ENCODE results near the gene TCTN1. TPM values are rescaled to one million over a fixed set of nuclear protein-coding genes. Genes with fewer than 3 reads are reported as not detected.

TCTN1 gene
- total RNA-seq, 1 donor from 2014 or later, result 13.0 TPM

DNA sequence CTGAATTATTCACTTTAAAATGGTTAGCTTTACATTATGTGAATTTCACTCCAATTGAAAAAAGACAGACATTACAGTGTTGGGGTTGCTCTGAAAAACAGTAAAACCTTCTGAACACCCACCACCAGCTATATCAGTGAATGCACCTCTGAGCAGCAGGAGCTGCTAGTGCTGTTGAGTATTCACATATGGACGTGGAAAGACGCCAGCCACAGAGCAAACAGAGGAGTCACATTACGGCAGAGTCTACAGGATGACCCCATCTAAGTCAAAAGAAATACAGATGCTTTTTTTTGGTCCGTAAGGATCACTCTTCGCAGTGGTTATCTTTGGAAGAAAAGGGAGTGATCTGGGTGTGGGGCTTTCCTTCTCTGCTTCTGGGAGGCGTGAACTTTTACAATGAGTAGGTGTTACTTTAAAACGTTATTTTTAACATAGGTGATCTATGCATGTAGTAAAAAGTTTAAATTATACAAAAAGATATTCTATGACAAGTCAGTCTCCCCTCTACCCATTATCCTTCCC lies 70.4 kb downstream of the TCTN1 start:
- ATAC-seq, result no peak

DNA sequence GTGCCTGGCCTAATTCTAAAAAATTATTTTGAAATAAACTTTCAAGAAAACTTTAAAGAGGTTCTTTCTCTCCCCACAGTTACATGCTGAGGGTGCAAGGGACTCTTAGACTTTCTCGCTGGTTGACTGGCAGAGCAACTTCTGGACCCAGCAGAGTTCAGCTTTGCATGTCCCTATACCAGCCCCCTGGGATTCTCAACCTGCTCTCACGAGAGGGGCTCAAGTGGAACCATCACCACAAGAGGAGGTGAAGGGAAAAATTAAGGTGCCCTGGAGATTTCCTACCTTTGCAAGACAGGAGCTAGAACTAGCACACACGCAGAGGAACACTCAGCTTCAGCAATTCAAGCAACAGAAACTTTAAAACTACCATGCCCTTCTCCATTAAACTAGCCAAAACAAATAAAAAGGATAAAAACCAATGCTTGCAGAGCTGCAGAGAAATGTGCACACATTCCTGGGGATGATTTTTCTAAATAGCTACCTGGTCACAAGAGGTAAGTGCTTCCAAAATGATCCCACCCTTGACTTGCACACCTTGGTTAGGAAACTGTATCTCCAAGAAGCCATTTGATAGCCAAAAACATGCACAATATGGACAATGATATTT lies 72.5 kb downstream of the TCTN1 start:
- ATAC-seq, result no peak

DNA sequence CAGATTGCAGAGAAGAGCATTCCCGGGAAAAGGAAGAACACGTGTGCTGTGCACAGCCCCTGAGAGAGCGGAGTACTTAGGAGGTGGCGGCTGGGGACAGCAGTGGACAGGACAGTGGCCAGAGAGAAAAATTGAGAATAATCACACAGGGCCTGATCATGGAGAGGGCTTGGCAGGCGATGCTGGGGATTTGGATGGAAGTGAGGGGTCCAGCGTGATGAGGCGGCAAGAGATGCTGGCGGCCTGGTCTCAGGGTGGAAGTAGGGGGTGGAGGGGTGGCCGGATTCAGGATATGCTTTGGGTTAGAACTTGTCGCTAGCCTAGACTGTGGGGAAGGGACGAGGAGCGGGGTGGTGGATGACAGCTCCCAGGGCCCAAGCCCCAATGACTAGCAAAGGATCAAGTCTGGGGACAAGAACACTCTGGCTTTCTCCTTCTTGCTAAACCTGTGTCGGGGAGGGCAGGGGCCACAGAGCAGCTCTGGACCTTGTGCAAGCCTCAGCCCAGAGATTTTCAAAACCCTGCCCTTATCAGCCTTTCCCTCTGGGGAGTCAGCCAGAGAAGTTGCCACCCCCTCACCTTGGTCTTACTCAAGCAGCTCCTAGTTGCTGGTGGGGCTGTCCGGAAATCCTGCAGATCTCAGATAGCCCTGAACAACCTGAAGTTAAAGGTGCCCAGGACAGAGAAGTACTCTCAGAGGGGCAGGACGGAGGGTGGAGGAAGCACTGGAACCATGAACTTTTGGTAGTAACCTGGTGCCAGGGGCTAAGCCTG lies 73.7 kb downstream of the TCTN1 start:
- peak; percentile 20 for ATAC-seq

DNA sequence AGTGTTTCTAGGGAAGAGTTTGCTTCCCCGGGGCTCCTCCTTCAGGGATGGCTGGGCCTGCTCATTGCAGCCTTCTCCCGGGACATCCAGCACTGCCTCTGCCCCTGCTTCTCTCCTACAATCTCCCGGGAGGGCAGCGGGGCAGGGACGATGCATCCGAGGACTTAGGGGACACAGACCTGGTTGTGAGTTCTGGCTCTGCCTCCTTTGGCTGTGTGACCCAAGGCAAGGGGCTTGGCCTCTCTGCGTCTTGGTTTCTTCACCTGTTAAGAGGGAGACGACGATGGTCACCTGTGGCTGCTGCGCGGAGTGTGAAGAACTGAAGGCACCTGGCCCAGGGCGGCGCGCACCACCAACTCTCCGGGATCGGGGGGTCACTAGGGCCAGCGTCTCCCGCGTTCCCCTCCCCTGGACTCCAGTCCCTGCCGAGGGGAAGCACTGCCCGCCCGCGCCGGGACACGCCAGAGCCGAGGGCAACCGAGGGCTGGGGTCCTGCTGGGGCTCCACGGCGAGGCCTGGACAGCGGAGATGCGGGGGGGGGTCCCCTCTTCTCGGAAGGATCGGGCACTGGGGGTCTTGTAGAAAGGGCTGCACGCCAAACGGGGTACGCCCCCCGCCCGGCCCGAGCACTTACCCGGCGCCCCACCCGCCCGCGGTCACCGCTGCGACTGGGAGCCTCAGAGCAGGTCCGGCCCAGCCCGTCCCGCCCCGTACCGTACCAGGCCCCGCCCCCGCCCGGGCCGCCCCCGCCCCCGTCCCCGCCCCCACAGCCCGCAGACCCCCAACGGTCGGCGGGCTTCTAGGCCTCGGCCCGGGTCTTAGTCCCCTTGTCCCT lies 74.7 kb downstream of the TCTN1 start, which contains the start of gene HVCN1:
TSS of gene HVCN1 (minus strand) at position 670 of the 835 bp plus-strand sequence. CDS start 5,870 bp downstream, outside the sequence.
- ATAC-seq, result peak; percentile 71

DNA sequence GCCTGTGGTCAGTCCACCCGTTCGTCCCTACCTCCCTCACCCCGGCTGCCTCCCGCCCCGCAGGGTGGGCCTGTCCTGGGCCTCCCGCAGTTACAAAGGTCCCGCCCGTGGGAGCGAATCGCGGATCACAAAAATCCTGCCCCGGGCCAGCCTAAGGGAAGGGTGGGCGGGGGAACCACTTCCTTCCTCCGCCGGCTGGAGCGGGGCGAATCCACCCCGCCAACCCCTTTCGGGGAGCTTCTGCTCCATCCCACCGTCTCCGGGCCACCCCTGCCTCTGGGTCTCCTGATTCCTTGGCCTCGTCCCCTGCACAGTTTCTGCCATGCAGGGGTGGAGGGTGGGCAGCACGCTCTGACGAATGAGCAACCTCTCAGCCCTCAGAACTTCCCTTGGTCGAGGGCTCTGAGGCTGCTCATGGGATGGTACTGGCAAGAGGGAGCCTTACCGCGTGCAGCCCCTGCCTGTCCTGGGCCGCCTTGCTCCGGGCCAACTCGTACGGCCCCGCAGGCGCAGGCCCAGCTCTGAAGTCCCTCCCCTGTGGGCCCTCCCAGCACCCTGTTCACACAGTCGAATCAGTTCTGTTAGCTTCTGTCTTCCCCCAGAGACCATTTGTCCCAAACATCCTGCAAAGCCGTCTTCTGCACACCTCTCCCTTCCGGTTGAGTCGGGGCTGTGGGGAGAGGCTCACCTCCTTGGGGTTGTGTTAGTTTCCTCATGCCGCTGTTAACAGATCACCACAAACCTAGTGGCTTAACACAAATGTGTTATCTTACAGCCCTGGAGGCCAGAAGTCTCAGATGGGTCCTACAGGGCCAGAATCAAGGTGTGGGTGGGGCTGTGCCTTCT lies 75.6 kb downstream of the TCTN1 start:
- ATAC-seq, result peak; percentile 63

DNA sequence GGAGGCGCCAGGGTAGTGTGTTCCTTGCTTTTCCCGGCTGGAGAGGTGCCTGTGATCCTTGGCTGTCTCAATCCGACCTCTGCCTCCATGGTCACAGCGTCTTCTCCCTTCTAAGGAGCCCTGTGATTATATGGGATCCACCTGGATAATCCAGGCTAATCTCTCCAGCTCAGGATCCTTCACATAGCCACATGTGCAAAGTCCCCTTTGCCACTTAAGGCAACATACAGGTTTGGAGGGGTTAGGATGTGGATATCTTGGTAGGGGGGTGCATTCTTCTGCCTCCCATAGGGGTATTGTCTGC lies 76.2 kb downstream of the TCTN1 start:
- ATAC-seq, result no peak

DNA sequence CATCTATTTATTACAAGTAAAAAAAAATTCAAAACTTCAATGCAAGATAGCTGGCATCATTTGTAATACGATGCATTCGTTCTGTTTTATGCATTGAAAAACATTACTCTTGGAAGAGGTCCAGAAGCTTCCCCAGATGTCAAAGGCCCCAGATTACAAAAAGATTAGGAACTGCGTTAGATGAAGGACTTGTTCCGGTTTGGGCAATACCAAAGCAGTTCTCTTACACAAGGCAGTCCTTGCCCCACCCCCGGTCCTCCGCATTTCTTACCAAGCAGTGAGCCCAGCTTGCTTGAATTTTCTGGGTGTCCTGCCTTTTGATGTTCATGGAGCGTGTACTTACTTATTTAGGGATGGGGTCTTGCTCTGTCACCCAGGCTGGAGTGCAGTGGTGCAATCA lies 79.8 kb downstream of the TCTN1 start:
- no peak for ATAC-seq

DNA sequence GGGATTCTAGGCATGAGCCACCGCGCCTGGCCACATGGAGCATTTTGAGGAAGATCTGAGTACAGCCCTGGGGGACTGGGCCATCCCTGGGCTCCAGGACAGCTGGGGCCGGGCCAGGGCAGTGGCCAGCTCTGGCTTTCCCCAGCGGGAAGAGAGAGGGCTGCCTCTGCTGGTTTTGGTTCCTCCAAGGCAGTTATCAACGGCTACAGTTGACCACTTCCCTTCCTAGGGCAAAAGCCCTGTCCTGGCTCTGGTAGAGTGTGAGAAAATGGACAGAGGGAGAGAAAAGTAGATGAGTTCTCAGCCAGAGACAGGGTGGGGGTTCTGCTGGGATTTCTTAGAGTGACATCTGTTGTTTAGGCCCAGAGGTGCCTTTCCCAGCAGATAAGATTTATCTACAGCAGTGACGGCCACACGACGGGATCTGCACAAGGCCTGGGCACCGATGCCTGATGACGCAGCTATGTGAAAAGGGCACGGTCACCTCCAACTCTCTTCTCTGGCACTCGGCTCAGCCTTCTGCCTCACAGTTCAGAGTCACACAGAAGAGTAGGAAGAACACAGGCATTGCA lies 80.5 kb downstream of the TCTN1 start:
- ATAC-seq, result no peak

DNA sequence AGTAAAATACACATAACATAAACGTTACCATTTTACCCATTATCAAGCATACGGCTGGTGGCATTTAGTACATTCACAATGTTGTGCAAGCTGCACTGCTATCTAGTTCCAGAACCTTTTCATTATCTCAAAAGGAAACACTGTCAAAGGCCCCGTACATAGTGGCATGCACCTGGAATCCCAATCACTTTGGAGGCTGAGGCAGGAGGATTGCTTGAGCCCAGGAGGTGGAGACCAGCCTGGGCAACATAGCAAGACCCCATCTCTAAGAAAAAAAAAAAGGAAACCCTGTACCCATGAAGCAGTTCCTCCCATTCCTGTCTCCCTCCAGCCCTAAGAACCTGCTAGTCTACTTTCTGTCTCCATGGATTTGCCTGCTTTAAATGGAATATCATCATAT lies 82.4 kb downstream of the TCTN1 start:
- ATAC-seq, result no peak

DNA sequence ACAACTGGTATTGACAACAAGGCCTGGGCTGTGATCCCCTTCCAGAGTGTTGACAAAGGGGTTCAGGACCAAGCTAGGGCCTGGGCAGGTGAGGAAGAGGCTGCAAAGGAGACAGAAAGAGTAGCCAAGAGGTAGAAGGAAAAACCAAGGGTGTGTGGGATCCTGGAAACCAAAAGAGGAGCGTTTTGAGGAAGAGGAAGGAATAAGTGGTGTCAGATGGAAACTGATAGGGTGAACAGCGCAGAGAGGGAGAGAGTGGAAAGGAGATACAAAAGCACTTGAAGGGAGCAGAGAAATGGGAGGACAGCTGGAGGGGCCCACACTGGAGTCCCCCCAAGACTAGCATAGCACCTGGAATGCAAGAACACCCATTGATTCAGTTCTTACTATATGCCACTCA lies 83.3 kb downstream of the TCTN1 start:
- no peak for ATAC-seq

DNA sequence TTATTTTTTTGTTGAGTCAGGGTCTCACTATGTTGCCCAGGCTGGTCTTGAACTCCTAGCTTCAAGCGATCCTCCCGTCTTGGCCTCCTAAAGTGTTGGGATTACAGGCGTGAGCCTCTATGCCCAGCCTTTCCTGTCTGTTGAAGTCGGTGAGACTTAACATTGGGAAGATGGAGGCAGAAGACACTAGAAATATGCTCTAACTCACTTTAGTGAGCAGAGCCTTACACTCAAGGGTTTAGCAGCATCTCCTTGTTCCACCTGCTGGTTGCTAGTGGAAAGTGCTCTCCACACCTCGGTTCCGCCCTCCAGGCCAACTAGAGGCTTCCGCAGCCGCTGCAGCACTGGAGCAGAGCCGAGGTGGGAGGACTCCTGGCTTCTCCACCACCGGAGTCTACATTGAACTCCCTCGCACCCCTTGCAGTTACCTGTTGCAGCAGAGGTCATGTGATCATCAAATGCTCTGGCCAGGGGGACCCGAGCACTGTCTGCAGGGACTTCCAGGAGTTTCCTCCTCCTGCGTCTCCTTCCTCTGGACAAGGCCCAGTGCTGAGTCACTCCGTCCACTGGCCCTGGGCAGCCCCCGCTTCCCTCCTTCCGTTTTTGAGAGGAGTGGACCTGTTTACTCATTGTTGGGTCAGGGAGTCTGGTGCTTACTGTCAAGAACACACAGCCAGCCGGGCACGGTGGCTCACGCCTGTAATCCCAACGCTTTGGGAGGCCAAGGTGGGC lies 84.4 kb downstream of the TCTN1 start:
- ATAC-seq, result peak; percentile 91

Other genes with a start within 250 kb of the TCTN1 start
- gene ANAPC7, start 210.4 kb upstream of the TCTN1 start, total RNA-seq, result 57.9 TPM
- gene ARPC3, start 163.8 kb upstream of the TCTN1 start, total RNA-seq, result 289 TPM
- 12.0 TPM for gene GPN3, start 145.9 kb upstream of the TCTN1 start, total RNA-seq
- gene FAM216A, start 145.3 kb upstream of the TCTN1 start, total RNA-seq, result 2.2 TPM
- 99.6 TPM for gene VPS29, start 112.0 kb upstream of the TCTN1 start, total RNA-seq
- 0.44 TPM for gene RAD9B, start 111.8 kb upstream of the TCTN1 start, total RNA-seq
- gene PPTC7, start 30.8 kb upstream of the TCTN1 start, total RNA-seq, result 14.4 TPM
- 1.3 TPM for gene HVCN1, start 75.0 kb downstream of the TCTN1 start, total RNA-seq
- 109 TPM for gene PPP1CC, start 128.8 kb downstream of the TCTN1 start, total RNA-seq
- gene CCDC63, start 232.9 kb downstream of the TCTN1 start, total RNA-seq, result not detected